Keratinocyte (primary cell): Measurements from ENCODE around the gene KSR1. TPM values are rescaled to one million over a fixed set of nuclear protein-coding genes. Genes with fewer than 3 reads are reported as not detected.

Source experiments
- DNase-seq: peaks from one replicate; pipeline ENCODE4 v3.0.0-alpha.2; 2011; ENCODE audit warnings: low read depth, missing footprints, low spot score
- FAIRE-seq: peaks from 2 replicates; lab custom pipeline; 2011; peaks lifted over from hg19 to GRCh38; lab: Jason Lieb, UNC
- H2AFZ ChIP-seq: 2 replicates; pipeline ENCODE4 v1.6.0; 2012; ENCODE audit warnings: low read length, control low read depth, inconsistent platforms; ENCODE audit not compliant: control insufficient read depth
- H3K27ac ChIP-seq: 2 replicates; pipeline ENCODE4 v1.5.1; 2011; ENCODE audit warnings: low read length; ENCODE audit not compliant: control insufficient read depth, insufficient read depth
- H3K27me3 ChIP-seq: 3 replicates; pipeline ENCODE4 v1.6.0; 2011; ENCODE audit warnings: low read length; ENCODE audit not compliant: control insufficient read depth, insufficient read depth; ENCODE audit errors: extremely low read depth
- H3K36me3 ChIP-seq, 2 experiments: 2 replicates in 1 of 2; 3 replicates in 1 of 2; pipeline ENCODE4 v1.5.1; 2011; ENCODE audit warnings: low read length in 2 of 2, mild to moderate bottlenecking in 1 of 2; ENCODE audit not compliant: control insufficient read depth in 2 of 2, insufficient read depth in 2 of 2; ENCODE audit errors: extremely low read depth in 1 of 2
- H3K4me1 ChIP-seq: 3 replicates; pipeline ENCODE4 v1.5.1; 2011; ENCODE audit warnings: low read length; ENCODE audit not compliant: control insufficient read depth, insufficient read depth; ENCODE audit errors: extremely low read depth
- H3K4me2 ChIP-seq: 3 replicates; pipeline ENCODE4 v1.6.0; 2011; ENCODE audit warnings: low read depth, low read length; ENCODE audit not compliant: control insufficient read depth, insufficient read depth; ENCODE audit errors: extremely low read depth
- H3K4me3 ChIP-seq, 3 experiments: fragments of 200-600 bp in 1 of 3; sonication (generic) in 1 of 3; 2 replicates in 2 of 3; 3 replicates in 1 of 3; pipeline ENCODE4 v1.5.1; 2011 to 2016; ENCODE audit warnings: low read length in 3 of 3, mild to moderate bottlenecking in 3 of 3, control low read depth in 2 of 3, inconsistent platforms in 1 of 3, low read depth in 1 of 3, mixed read lengths in 1 of 3, mixed run types in 1 of 3, moderate library complexity in 1 of 3; ENCODE audit not compliant: control insufficient read depth in 2 of 3, insufficient read depth in 2 of 3; ENCODE audit errors: extremely low read depth in 1 of 3
- H3K79me2 ChIP-seq: 2 replicates; pipeline ENCODE4 v1.6.0; 2012; ENCODE audit warnings: low read length; ENCODE audit not compliant: control insufficient read depth, insufficient read depth
- H3K9ac ChIP-seq: 3 replicates; pipeline ENCODE4 v1.6.0; 2011; ENCODE audit warnings: low read length; ENCODE audit not compliant: control insufficient read depth, insufficient read depth; ENCODE audit errors: extremely low read depth
- H3K9me1 ChIP-seq: 3 replicates; pipeline ENCODE4 v1.6.0; 2011; ENCODE audit warnings: low read length; ENCODE audit not compliant: control insufficient read depth, insufficient read depth; ENCODE audit errors: extremely low read depth
- H3K9me3 ChIP-seq: 2 replicates; pipeline ENCODE4 v1.5.1; 2012; ENCODE audit warnings: low read depth, low read length; ENCODE audit not compliant: control insufficient read depth
- H4K20me1 ChIP-seq: 3 replicates; pipeline ENCODE4 v1.6.0; 2011; ENCODE audit warnings: low read length; ENCODE audit not compliant: control insufficient read depth, insufficient read depth; ENCODE audit errors: extremely low read depth
- CTCF ChIP-seq, 3 experiments: IDR thresholded peaks in 1 of 3; conservative IDR thresholded peaks in 1 of 3; optimal IDR thresholded peaks in 1 of 3; 2 replicates in 2 of 3; 3 replicates in 1 of 3; pipeline versions ENCODE3 to v1.5.1; 2011; ENCODE audit warnings: low read length in 3 of 3, mild to moderate bottlenecking in 3 of 3, moderate library complexity in 2 of 3, control low read depth in 1 of 3, inconsistent platforms in 1 of 3; ENCODE audit not compliant: insufficient read depth in 2 of 3; ENCODE audit errors: extremely low read depth in 1 of 3
- EZH2 ChIP-seq: IDR thresholded peaks from one replicate; pipeline ENCODE4 v1.6.1; 2012; ENCODE audit warnings: inconsistent platforms, mild to moderate bottlenecking, low read length, moderate library complexity
- dilution Hi-C: fragments of 300-500 bp; cut with MboI; formaldehyde crosslinking; loops from one replicate; pipeline ENCODE4 v1.7.0; 2020; ENCODE audit warnings: low sequenced_read_pairs; ENCODE audit not compliant: extremely low pct_ligation_motif_present
- polyA plus RNA-seq, 5 experiments: library from polyadenylated mRNA; depleted of rRNA in 3 of 5; stranded (reverse) in 3 of 5; stranded (forward) in 1 of 5; unstranded in 1 of 5; fragments of >200 nt; gene quantifications; 1 replicate in 1 of 5; 2 replicates in 3 of 5; 3 replicates in 1 of 5; pipeline versions ENCODE4 v1.2.1 to v1.2.3, GENCODE V29; 2011 to 2012; ENCODE audit warnings: missing spikeins in 2 of 5, low read depth in 1 of 5, low replicate concordance in 1 of 5

Gene KSR1
- polyA plus RNA-seq, 1 donor (not counting 4 experiments of a cell fraction or from before 2014, with no cell fraction given): 1.3 TPM

- Histone ChIP-seq H3K4me1 (peaks cover 21% of the 10 kb centered on the region), H3K79me2 (no peaks in the 10 kb centered on the region), H3K9me3 (no peaks in the 10 kb centered on the region), H3K9ac (no peak overlapping the region), H3K4me2 (no peak overlapping the region), H3K27ac (no peak overlapping the region), H4K20me1 (no peaks in the 10 kb centered on the region), H3K36me3 (no peaks in the 10 kb centered on the region), H2AFZ (no peak overlapping the region), H3K9me1 (no peaks in the 10 kb centered on the region), H3K27me3 (no peaks in the 10 kb centered on the region), H3K4me3 (no peak overlapping the region)
- TF ChIP-seq EZH2 (no peak), CTCF (optimal IDR thresholded peaks at IDR 0.05 in 1 of 3, IDR thresholded peaks at IDR 0.05 in 1 of 3, conservative IDR thresholded peaks at IDR 0.05 in 1 of 3; ENCODE audit: extremely low read depth in 1 of 3, insufficient read depth in 2 of 3, low read length in 3 of 3) (no peak)
- dilution Hi-C loops: no loop called here
- FAIRE-seq (no peak), DNase-seq (no peak)
These were observed 17.7 kb downstream of the KSR1 start for GRCh38 chr17:27473748-27474609.

- no peak for FAIRE-seq
- Histone ChIP-seq H3K9ac (no peak overlapping the region), H3K79me2 (no peaks in the 10 kb centered on the region), H2AFZ (no peak overlapping the region), H3K4me1 (peaks cover 21% of the 10 kb centered on the region), H3K4me2 (peak overlapping the region; percentile 37), H3K27ac (no peak overlapping the region), H4K20me1 (no peaks in the 10 kb centered on the region), H3K27me3 (no peaks in the 10 kb centered on the region), H3K9me3 (no peaks in the 10 kb centered on the region), H3K4me3 (no peak overlapping the region), H3K36me3 (no peaks in the 10 kb centered on the region), H3K9me1 (no peaks in the 10 kb centered on the region)
- dilution Hi-C loops: no loop called here
- DNase-seq: no peak
- TF ChIP-seq CTCF (optimal IDR thresholded peaks at IDR 0.05 in 1 of 3, IDR thresholded peaks at IDR 0.05 in 1 of 3, conservative IDR thresholded peaks at IDR 0.05 in 1 of 3; ENCODE audit: extremely low read depth in 1 of 3, insufficient read depth in 2 of 3, low read length in 3 of 3) (no peak), EZH2 (no peak)
These were observed 18.9 kb downstream of the KSR1 start for GRCh38 chr17:27475070-27475673.
